ENCODE measurements around the gene RTL3.

Gene RTL3

DNA sequence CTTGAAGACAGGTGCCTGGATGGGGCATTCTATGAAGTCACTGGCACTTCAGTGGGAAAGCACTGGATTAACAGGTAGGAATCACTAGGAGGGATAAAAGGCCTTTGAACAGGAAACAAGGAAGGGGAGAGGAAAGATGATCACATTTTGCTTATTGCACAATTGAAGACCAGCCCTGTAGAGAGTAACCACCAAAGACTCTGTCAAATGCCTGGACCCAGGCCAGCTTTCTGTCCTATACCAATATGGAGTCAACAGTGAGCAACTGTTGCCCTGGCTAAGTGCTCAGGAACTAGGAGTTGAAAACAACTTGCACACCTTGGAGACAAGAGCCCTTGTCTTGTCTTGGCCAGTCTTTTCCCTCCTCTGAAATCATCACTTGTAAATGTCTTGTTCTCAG, 14.1 kb upstream of the RTL3 start:
- no peak overlapping the region for H3K4me3 ChIP-seq
- DNase-seq (ENCODE audit: low spot score) = no peak
- H3K27ac ChIP-seq = no peak overlapping the region
- no peak for TF ChIP-seq CTCF (IDR thresholded peaks at IDR 0.05)

DNA sequence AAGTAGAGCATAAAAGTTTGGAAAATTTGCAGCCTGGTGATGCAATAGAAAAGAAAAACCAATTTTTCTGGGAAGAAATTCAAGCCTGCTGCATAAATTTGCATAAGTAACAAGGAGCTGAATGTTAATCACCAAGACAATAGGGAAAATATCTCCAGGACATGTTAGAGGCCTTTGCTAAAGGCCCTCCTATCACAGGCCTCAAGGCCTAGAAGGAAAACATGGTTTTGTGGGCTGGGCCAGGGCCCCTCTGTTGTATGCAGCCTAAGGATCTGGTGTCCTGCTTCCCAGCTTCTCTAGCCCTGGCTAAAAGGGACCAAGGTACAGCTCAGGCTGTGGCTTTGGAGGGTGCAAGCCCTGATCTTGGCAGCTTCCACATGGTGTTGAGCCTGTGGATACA, 6.2 kb upstream of the RTL3 start:
- no peak overlapping the region for H3K27ac ChIP-seq
- no peak overlapping the region for H3K4me3 ChIP-seq
- DNase-seq (ENCODE audit: low spot score) = no peak
- no peak for TF ChIP-seq CTCF (IDR thresholded peaks at IDR 0.05)

- TF ChIP-seq CTCF (IDR thresholded peaks at IDR 0.05) = no peak
- DNase-seq (ENCODE audit: low spot score) = no peak
- no peak overlapping the region for H3K4me3 ChIP-seq
- no peak overlapping the region for H3K27ac ChIP-seq
Measured at GRCh38 chrX:78661836-78662235, 2.7 kb upstream of the RTL3 start.

DNA sequence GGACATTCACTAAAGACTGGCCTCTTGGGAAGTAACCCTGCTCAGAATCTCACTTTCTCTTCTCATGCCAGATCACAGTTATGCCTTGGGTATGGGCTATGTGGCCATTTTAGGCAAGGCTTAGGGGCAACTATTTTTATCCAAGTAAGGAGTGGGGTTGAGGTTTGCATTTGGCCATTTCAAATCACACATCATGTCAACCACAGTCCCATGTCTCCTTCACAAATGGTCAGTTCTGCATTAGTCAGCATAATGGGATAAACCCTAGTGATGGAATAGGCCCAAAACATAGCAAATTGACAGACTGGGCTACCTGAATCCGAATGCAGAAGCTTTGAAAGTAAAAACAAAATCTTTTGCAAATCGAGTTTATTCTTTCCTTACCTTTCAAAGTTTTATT, 827 bp upstream of the RTL3 start:
- no peak overlapping the region for H3K4me3 ChIP-seq
- H3K27ac ChIP-seq = peak overlapping the region in 1 of 2 donors; percentile 67
- no peak for TF ChIP-seq CTCF (IDR thresholded peaks at IDR 0.05)
- no peak for DNase-seq (ENCODE audit: low spot score)

DNA sequence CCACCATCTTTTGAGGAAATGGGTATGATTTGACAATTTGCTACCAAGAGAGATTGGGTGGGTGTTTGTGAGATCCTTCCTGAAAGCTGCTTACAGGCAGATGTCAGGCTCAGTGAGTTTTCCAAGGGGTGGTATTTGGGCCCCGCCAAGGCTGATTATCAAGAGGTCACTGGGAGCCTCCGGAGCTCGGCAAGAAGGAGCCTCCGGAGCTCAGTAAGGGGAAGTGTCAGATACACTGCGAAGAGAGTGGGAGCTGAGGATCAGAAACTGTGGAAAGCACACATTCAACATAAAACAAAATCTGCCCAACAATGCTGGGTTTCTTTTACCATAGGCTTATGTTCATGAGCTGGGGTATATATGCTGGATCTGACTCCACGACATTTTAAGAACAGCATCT, 714 bp downstream of the RTL3 start:
- H3K4me3 ChIP-seq = no peak overlapping the region
- H3K27ac ChIP-seq = no peak overlapping the region
- DNase-seq (ENCODE audit: low spot score) = no peak
- TF ChIP-seq CTCF (IDR thresholded peaks at IDR 0.05) = no peak

DNA sequence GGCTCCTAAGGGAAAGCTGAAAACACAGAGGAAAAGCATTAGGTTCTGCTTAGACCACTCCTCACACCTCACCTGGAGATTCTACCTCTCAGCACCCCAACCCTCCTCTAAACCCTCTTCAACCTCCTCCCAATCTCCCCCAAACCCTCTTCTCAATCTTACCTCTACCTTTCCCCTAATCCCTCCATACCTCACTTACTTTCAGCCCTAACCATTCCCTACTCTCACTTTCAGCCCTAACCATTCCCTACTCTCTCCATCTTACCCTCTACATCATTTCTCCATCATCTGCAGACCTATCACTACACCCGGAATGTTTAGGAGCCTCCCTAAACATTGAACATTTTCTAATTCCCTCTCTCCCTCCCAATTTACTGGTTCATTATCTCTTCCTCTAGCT, 3.5 kb downstream of the RTL3 start:
- no peak for TF ChIP-seq CTCF (IDR thresholded peaks at IDR 0.05)
- Histone ChIP-seq H3K4me3 (no peak overlapping the region), H3K27ac (no peak overlapping the region)
- no peak for DNase-seq (ENCODE audit: low spot score)

DNA sequence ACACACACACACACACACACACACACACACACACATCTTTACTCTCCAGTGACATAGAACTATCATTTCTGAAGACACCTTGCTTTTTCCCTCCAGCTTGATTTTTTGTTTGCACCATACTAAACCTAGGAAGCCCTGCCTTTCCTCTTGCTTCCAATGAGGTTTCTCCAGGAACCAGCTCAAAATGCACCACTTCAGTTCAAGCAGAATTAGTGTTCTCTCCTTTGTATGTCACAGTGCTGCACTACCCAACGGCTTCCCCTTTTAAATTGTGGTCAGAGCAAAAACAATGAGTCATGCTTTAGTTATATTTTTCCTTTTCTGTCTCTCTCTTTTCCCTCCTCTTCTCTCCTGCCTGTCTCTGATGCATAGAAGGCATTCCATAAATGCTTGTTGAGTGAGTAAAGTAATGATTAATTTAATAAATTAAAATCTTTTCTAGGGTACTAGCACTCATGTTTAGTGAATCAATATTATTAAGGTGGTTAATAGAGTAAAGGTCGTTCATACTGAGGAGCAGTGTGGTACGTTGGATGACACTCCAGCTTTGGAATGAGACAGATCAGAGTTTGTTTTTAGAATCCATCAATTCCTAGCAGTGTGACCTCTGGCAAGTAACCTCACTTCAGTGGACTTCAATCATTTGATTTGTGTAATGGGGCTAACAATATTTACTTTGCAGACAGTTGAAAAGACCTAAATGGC, 5.9 kb downstream of the RTL3 start:
- H3K4me3 ChIP-seq = no peak overlapping the region
- H3K27ac ChIP-seq = peak overlapping the region in 1 of 2 donors; percentile 54
- no peak for TF ChIP-seq CTCF (IDR thresholded peaks at IDR 0.05)

More for the DNA sequence above, 5.9 kb downstream of the RTL3 start:
- no peak for DNase-seq (ENCODE audit: low spot score)

Data from coronary artery (tissue), 2 donors.